ENCODE data around the gene BCKDK.

BCKDK gene

DNA sequence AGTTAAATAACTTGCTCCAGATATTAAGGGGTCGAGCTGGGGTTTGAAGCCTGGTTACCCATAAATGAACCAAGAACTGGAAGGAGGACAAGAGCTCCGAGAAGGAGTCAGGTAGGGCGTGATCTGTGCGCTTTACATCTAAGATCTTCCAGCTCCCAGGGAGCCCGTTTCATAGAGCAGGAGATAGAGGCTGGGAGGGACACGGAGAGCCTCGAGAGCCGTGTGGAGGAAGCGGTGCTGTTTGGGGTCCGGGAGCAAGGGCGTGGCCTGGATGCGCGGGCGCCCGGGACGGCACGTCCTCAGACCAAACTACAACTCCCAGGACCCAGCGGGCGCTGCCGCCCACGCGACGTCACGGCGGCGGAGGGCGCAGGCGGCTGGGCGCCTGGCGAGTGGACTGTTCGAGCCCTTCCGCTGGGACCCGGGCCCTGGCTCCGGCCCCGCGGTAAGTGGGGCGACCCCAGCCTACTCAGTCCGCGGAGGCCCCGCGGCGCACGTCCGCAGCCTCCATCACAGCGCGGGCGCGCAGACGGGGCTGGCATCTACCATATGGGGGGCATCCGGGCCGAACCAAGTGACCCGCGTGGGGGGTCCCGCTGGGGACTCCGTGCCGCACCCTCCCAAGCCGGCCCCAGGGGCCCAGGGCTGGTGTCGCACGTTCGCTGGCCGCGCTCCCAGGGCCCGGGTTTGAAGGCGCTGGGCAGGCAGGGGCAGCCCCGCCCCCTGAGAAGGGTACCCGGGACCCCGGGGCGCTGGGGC is at the start of gene BCKDK:
BCKDK (plus strand) TSS at position 352 of the 759 bp plus-strand sequence. CDS start 838 bp downstream, outside the sequence.
- peak; percentile 25 for DNase-seq

DNA sequence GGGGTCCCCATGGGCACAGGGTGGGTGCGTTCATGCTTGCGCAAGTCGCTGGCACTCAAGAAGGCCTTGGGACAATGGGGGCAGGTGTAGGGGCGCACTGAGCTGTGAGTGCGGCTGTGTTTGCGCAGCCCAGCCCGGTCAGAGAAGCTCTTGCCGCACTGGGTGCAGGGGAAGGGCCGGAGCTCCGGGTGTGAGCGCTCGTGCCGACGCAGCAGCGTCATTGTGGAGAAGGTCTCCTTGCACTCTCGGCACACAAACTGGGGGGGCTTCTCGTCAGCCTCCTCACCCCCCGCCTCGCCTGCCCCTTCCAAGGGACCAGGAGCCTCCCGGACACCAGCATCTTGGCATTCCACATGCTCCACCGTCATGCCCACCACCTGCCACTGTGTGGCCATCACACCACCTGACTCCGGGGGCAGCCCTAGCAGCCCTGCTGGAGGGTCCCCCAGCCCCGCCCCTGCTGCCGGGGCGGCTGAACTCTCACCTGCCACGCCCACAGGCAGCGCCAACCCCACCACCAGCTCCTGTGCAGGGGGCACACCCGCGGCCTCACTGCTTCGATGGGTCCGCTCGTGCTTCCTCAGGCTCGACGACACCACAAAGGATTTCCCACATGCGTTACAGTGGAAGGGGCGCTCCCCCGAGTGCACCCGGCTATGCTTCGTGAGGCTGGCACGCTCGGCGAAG is 46.9 kb upstream of the BCKDK start:
- no peak for DNase-seq

DNA sequence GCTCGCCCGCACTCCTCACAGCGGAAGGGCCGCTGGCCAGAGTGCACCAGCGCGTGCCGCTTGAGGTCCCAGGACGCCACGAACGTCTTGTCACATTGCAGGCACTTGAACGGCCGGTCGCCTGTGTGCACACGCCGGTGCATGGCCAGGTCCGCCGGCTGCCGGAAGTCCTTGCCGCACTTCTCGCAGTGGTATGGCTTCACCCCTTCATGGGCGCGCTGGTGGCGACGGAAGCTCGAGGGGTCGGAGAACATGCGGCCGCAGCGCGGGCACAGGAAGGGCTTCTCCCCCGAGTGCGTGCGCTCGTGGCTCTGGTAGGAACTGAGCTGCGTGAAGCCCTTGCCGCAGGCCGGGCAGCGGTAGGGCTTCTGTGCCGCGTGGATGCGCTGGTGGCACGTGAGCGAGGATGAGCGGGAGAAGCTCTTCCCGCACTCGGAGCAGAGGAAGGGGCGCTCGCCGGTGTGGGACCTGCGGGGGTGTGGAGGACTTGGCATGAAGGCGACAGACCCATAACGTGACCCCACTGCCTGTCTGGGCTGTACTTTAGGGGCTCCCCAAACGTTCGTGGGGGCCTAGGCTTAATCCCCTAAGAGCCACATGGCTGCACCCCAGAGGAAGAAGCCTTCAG is 46.3 kb upstream of the BCKDK start:
- no peak for DNase-seq

DNA sequence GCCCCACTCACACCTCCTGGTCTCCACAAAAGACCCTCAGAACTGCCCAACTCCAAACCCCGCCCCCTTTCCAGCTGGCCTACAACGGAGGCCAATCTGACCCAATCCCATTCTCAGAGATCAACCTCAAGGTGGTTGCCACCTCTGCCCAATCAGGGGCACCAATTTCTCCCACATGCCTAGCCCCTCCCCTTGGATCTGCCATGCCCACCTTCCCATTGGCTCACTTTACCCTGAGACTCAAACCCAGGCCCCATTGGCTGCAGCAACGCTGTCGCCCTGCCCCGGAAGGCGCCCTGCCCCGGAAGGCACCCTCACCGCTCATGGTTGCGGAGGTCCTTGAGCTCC is 44.7 kb upstream of the BCKDK start:
- DNase-seq: no peak

DNA sequence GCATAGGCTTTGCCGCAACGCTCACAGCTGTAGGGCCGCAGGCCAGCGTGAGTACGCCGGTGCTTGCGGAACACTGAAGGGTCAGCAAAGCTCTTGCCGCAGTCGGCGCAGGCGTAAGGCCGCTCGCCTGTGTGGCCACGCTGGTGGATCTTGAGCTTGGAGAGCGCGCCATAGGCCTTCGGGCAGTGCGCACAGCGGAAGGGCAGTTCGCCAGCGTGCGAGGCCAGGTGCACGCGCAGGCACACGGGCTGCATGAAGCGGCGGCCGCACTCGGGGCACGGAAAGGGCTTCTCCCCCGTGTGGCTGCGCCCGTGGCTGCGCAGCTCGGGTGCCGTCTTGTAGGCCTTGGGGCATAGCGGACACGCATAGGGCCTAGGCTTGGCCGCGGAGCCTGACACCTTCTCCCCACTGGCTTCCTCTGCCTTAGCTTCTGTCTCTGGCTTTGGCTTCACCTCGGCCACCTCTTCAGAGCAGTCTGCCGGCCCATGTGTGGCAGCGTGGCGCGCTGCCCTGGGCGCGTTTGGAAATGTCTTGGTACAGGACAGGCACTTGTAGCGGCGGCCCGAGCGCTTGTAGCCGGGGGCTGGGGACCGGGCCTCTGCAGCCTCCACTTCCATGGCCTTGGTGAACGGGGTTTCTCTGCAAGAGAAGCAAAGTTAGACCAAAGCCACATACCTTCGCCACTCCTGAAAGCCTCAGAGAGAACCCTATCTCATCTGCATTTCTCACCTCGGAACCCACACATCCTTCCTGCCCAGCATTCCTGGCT is 44.2 kb upstream of the BCKDK start:
- DNase-seq: no peak

DNA sequence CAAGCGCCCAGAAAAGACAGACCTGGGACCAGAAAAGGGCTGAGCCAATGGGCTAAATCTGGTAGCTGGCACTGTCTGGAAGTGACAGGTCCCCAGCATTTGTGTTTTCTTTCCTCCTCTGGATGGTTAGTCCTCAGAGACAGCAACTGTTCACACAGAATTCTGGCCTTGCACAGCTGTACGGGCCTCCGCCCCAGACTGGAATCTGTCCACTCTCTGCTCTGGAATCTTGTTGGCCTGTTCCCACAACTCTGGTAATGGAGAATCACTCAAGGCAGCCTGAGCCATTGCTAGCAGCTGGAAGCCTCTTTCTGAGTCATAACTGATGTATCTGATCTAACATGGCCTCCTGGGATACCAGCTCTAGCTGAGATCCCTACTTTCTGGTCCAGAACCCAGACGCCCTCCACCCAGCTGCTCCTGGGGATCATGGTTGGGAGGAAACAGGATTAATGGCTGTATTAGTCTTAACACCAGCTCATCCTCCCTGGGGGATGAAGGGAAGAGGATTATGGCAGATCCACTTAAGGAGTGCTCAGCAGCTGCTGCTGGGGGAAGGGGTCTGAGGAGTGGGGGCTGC is 43.2 kb upstream of the BCKDK start:
- no peak for DNase-seq

DNA sequence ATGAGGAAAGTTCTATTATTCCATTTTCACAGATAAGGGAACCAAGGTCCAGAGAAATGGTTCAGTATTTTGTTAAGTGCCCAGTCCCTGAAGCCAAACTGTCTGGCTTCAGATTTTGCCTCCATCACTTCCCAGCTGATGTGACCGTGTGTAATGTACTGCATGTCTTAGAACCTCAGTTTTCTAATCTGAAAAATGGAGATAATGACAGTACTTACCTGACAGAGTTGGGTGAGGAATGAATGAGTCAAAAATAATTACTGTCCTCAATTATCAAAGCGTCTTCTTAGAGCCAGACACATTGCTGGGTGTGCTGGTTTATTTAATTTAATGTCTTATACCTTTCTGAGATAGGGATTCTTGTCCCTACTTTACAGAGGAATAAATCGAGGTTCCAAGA is 40.8 kb upstream of the BCKDK start:
- no peak for DNase-seq

DNA sequence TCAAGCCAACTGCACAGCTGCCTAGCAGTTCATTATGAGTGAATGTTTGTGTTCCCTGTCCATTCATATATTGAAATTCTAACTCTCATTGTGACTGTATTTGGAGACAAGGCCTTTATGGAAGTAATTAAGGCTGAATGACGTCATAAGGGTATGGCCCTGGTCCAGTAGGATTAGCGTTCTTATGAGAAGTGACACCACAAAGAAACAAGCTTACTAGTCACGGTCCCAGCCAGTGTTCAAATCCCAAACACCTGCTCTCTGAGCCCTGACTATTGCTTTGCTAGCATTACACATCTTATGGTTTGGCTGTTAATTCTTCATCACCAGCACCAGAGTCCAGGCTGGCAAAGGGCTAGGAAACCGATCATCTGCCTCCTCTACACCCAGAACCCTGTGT is 36.3 kb upstream of the BCKDK start:
- no peak for DNase-seq

DNA sequence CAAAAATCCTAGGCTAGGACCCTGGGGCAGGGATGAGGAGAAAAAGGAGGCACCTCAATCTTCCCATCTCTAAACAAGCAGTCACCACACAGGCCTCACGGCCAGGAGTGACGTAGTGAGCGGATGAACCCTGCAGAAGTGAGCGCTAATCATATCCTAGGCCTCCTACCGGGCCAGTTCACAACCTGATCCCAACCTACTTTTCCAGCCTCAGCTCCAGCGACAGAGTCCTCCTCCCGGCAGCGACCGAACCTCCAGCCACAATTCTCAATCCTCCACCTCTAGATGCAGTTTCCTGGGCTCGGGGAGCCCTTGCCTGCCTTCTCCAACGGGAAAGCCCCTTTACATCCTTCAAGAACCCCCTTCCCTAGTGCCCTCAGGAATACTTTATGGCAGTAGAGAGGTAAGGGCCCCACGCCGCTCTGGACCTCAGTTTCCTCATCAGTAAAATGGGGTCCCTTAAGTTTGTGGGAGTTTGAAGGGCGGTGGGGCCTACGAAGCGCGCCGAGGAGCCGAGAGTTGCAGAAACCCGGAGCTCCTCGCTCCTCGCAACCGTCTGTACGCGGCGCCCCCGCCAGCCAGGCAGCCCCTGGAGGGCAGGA is 35.5 kb upstream of the BCKDK start:
- no peak for DNase-seq

DNA sequence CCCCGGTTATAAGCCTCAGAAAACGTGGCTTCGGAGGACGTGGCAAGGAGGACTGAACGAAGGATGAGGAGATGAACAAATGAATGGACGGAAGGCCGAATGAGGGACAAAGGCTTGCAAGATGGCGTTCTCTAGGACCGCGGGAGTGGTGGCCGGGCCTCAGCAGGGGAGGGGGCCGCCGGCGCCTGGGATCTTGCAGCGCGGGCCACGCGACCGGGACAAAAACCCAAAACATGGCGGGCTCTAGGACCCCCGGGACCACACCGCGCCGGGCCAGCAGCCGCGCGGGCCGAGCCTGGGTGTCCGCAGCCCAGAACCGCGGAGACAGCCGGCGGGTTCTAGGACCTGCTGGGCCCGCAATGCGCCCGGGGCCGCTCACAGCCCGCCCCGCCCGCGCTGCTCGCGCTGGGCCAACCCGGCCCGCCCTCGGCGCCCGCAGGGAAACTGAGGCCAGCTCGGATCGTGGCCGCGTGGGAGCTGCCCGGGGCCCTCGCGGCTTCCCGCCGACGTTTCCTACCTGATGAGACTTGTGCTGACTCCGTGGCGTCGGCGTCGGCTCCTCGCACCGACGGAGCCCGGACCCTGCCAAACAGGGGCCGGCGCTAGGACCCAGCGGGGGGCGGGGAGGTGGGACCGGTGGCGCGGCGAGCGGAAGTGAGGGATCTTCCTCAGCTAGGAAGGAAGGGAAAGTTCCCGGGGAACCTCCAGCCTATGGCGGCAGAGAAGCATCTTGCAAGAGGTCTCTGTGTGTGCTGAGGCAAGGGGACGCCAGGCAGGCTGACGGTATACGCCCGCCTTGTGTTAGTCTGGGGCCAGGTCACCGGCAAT is 34.8 kb upstream of the BCKDK start:
- DNase-seq: peak; percentile 73

DNA sequence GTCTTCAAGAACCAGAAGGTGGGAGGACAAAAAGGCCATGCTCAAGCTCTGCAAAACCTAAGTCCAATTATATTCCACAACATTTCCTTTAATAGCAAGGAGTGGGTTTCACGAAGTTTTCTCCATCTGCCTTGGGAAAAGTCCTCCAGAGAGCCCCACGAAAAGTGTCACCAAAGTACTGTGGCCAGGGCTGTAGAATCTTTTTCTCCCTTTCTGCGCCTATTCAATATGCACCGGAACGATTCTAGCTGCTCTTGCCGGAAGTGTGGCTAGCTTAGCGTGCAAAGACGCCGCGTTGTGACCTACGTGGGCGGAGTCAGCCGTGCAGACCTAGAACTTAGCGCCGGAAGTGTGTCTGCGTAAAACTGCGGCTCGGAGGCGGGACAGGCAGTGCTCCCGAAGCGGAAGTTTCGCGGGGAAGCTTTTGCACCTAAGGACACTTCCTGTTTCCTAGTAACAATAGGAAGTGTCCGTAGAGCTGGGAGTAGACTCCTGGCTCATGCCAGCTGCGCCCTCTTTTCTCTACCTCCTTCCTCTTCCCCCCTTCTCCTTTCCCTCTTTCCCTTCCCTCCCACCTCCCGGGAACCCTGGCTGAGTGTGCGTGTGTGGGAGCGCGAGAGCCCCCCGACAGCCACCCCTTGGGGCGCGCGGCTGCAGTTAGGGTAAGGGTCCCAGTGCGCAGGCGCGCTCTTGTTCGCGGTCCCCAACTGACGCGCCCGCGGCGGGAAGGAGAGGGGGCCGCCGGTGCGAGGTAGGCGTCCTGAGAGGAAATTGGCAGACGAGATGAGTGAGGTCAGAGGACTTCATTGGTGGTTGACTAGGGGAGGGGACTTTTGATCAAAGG is 34.0 kb upstream of the BCKDK start, which contains the start of the genes ZNF646 and ZNF668:
ZNF646 (plus strand) TSS at position 453 of the 844 bp plus-strand sequence. CDS start 1,903 bp downstream, outside the sequence.
ZNF668 (minus strand) TSS at position 271 of the 844 bp plus-strand sequence. CDS start 9,781 bp downstream, outside the sequence.
- peak; percentile 99 for DNase-seq

DNA sequence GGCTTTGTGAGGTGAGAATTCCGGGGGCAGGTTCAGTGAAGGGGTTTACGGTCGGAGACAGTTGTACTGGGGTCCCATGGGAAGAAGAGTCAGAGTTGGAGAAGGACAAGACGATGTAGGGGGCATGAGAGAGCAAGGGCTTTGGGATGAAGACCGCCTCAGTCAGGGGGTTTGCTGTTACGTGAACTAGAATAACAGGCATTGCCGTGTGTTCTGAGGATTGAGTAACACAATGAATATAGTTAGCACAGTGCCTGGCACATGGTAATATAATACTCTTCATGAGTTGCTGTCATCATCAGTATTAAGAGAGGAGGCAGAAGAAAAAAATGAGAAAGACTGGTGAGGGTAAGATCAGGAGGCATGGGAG is 33.4 kb upstream of the BCKDK start:
- DNase-seq: no peak

DNA sequence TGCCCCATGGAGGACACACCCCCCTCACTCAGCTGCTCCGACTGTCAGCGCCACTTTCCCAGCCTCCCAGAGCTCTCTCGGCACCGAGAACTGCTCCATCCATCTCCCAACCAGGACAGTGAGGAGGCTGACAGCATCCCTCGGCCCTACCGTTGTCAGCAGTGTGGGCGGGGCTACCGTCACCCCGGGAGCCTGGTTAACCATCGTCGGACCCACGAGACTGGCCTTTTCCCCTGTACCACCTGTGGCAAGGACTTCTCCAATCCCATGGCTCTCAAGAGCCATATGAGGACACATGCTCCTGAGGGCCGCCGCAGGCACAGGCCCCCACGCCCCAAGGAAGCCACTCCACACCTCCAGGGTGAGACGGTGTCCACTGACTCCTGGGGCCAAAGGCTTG is 31.9 kb upstream of the BCKDK start:
- no peak for DNase-seq

DNA sequence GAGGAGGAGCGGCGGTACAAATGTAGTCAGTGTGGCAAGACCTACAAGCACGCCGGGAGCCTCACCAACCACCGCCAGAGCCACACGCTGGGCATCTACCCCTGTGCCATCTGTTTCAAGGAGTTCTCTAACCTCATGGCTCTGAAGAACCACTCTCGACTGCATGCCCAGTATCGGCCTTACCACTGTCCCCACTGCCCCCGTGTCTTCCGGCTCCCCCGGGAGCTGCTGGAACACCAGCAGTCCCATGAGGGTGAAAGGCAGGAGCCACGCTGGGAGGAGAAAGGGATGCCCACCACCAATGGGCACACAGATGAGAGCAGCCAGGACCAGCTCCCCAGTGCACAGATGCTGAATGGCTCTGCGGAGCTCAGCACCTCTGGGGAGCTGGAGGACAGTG is 31.2 kb upstream of the BCKDK start:
- no peak for DNase-seq

DNA sequence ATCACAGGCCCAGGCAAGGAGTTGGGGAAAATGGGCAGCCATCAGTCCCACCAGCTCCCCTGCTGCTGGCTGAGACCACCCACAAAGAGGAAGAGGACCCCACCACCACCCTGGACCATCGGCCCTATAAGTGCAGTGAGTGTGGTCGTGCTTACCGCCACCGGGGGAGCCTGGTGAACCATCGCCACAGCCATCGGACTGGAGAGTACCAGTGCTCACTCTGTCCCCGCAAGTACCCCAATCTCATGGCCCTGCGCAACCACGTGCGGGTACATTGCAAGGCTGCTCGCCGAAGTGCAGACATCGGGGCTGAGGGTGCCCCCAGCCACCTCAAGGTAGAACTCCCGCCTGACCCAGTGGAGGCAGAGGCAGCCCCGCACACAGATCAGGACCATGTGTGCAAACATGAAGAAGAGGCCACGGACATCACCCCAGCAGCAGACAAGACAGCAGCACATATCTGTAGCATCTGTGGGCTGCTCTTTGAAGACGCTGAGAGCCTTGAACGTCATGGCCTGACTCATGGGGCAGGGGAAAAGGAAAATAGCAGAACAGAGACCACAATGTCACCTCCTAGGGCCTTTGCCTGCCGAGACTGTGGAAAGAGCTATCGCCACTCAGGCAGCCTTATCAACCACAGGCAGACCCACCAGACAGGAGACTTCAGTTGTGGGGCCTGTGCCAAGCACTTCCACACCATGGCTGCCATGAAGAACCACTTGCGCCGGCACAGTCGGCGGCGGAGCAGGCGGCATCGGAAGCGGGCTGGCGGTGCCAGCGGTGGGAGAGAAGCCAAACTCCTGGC is 30.4 kb upstream of the BCKDK start:
- no peak for DNase-seq

DNA sequence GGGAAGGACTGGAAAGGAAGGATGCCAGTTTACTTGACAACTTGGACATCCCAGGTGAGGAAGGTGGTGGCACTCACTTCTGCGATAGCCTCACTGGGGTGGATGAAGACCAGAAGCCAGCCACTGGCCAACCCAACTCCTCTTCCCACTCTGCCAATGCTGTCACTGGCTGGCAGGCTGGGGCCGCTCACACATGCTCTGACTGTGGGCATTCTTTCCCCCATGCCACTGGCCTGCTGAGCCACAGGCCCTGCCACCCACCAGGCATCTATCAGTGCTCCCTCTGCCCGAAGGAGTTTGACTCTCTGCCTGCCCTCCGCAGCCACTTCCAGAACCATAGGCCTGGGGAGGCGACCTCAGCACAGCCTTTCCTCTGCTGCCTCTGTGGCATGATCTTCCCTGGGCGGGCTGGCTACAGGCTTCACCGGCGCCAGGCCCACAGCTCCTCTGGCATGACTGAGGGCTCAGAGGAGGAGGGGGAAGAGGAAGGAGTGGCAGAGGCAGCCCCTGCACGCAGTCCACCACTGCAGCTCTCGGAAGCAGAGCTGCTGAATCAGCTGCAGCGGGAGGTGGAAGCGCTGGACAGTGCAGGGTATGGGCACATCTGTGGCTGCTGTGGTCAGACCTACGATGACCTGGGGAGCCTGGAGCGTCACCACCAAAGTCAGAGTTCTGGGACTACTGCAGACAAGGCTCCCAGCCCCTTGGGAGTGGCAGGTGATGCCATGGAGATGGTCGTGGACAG is 29.4 kb upstream of the BCKDK start:
- DNase-seq: no peak

DNA sequence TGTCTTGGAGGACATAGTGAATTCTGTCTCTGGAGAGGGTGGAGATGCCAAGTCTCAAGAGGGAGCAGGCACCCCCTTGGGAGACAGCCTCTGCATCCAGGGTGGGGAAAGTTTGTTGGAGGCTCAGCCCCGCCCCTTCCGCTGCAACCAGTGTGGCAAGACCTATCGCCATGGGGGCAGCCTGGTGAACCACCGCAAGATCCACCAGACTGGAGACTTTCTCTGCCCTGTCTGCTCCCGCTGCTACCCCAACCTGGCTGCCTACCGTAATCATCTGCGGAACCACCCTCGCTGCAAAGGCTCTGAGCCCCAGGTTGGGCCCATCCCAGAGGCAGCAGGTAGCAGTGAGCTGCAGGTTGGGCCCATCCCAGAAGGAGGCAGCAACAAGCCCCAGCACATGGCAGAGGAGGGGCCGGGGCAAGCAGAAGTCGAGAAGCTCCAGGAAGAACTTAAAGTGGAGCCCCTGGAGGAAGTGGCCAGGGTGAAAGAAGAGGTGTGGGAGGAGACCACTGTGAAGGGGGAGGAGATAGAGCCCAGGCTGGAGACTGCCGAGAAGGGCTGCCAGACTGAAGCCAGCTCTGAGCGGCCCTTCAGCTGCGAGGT is 28.7 kb upstream of the BCKDK start:
- DNase-seq: no peak

DNA sequence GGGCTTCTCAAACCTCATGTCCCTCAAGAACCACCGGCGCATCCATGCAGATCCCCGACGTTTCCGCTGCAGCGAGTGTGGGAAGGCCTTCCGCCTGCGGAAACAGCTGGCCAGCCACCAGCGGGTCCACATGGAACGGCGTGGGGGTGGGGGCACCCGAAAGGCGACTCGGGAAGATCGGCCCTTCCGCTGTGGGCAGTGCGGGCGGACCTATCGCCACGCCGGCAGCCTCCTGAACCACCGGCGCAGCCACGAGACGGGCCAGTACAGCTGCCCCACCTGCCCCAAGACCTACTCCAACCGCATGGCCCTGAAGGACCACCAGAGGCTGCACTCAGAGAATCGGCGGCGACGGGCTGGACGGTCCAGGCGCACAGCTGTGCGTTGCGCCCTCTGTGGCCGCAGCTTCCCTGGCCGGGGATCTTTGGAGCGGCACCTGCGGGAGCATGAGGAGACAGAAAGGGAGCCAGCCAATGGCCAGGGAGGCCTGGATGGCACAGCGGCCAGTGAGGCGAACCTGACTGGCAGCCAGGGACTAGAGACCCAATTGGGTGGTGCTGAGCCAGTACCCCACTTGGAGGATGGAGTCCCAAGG is 28.1 kb upstream of the BCKDK start:
- DNase-seq: no peak

All from NCI-H446 treated with DMSO at 0.1 percent for 48 hours (cell line).